Measurements from ENCODE around the gene ARAP2. TPM values are rescaled to one million over a fixed set of nuclear protein-coding genes. Genes with fewer than 3 reads are reported as not detected.
A peak's percentile ranks its signal among the peaks of the same experiment; 100 is the strongest.

Gene ARAP2
- 26.0 TPM for total RNA-seq

DNA sequence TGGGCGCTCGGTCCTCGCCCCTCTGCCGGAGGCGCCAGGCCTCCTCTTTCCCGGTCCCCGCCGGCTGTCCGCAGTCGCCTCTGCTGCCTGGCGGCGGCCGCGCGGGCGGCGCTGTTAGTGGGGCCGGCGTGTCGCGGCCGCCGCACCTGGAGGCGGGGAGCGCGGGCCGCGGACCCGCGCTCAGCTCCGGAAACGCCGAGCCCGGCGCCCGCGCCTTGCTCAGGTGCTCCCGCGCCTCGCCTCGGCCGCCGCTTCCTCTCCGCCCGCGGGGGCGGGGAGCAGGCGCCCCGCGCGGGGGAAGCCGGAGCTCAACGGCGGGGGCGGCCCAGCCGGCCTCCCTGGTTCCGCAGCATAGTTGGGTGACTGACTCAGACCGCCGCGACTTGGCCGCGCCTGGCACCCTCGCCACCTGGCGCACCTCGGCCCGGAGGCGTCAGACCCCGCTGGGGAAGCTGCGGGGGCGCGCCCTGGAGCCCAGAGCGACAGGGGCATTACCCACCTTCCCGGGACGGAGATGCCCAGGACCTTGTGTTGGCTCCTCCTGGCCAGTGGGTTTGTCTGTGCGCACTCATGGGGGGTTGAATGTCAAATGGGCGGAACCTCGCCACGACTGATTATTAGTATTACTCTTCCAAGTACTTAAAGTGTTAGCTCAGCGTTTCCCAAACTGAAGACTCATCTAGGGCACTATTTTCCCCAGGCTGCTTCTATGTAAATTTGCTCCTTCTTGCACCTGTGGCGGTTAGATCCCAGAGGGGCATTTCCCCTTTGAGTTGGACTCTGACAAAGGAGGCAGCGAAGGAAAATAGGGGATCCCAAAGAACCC, at the start of gene ARAP2:
TSS of gene ARAP2 (minus strand) at position 258 of the 826 bp plus-strand sequence. CDS start 15,028 bp downstream, outside the sequence.
- DNase-seq (ENCODE audit: low spot score), result peak; percentile 71
- intact Hi-C loops (cut with DNase I), result no loop called here
- peak; percentile 64 for ATAC-seq

DNA sequence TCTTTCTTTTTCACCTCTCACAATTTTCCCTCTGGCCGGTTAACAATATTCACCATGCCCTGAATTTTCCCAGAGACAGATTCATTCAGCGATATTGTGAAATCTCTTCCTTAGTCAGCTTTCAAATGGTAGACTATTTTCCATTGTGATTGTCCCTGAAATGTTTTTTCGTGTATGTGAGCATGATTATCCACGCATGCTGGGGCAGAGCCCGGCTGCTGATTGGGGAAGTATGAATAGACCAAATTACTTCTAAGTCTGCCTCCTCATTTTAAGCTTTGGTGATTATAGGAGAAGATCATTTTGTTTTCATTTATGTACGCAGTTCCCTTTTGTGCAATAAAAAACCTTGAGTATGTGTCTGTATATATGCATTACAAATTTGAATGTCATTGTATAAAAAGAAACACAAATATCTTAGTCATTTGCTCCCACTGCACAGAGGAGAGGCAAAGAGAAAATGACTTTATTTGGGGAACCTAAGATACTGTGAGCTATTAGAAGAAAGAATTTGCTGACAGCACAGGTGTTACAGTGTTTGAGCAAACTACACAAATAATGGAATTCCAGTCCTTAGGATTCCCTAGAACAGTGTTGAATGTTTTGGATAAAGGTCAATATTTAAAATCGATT, 48.4 kb upstream of the ARAP2 start:
- intact Hi-C loops (cut with DNase I), result no loop called here
- DNase-seq (ENCODE audit: low spot score) (no peak), ATAC-seq (no peak)

GRCh38 chr4:36290641-36291040, 46.3 kb upstream of the ARAP2 start:
- DNase-seq (ENCODE audit: low spot score) (no peak), ATAC-seq (no peak)
- intact Hi-C loops (cut with DNase I), result no loop called here

GRCh38 chr4:36288731-36289426, 44.6 kb upstream of the ARAP2 start:
- intact Hi-C loops (cut with DNase I), result no loop called here
- ATAC-seq (no peak), DNase-seq (ENCODE audit: low spot score) (no peak)

GRCh38 chr4:36286481-36286871, 42.2 kb upstream of the ARAP2 start:
- ATAC-seq (no peak), DNase-seq (ENCODE audit: low spot score) (no peak)
- intact Hi-C loops (cut with DNase I), result no loop called here

DNA sequence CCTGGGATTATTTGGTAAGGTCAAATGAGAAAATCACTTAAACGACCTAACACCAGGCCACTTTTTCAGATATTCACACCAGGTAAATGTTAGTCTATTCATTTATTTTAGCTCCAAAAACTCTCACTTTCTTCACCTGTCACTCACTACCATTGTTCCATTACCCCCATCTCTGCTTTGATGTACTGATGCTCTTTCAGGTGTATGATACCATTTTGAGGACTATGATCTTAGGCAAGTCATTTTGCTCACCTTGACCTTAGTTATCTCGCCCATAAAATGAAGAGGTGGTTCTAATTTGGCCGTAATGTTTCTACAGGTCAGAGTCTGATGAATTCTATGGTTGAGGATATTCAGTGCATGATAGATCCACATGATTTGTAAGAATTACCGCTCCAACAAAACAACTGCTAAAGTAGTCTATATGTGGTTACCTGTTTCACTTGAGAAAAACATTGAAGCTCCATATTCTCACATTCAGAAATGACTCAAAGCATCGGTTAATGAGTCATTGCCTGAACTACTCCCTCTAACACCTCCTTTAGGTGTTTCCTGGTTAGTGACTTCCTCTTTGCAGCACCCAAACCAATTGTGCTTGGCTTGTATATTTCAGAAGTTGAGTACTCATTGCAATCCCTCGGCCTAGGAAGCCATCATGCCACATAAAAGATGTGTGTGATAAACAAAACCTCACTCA, 41.6 kb upstream of the ARAP2 start:
- no peak for DNase-seq (ENCODE audit: low spot score)
- no peak for ATAC-seq
- intact Hi-C loops (cut with DNase I), result no loop called here

DNA sequence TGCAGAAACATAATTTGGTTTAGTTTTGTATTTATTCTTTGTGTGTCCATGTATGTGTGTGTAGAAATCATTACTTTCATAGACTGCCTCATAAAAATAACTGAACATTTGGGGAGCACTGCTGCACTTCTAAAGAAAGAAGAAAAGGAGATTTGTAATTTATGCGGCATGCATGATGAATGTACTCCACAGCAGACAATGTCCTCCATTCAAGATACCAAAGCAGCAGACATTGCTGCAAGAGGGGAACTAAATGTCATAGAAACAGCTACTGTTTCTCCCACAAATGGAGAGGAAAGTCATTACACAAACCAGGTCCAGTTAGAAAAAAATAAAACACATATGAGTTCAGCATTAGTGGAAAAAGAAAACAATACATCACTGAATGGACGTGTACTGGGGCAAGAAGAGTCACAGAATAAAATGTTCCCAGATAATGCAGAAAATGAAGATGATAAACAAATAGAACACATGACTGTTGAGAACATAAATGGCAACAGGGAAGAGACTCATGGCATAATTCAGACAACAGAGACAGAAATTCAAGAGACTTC, 39.7 kb upstream of the ARAP2 start:
- intact Hi-C loops (cut with DNase I), result no loop called here
- DNase-seq (ENCODE audit: low spot score) (no peak), ATAC-seq (peak; percentile 32)

GRCh38 chr4:36282503-36283030, 38.3 kb upstream of the ARAP2 start:
- ATAC-seq, result no peak
- intact Hi-C loops (cut with DNase I), result no loop called here

DNA sequence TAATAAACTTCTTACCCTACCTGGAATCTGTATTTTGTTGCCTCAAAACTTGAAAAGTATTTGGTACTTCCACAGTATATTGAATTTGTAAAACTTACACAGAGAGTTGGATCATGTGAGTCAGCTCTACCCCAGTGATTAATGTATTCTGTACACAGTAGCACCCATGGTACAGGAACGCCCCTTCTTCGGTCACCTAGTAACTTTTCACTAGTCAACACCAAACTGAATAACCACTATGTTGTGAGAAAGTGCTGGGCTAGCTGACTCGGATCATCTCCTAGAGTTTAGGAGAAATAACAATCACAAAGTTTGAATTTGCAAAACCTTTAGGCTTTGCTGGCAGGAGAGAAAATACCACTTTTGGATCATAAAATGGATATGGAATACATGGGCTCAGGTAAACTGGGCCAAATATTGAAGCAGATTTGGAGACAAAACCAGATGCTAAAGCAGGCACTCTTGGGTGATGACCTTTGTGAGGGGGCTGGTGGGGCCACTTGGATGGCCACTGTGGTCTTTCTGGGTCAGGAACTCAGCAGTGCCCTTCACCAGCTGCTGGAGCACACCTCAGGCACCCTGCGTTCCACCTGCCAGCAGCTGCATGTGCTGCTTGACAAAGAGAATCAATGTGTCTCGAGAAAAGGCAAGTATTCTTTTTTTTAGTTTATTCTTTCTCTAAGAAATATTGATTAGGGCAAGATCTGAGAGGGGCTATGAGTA, 37.2 kb upstream of the ARAP2 start, which contains the start of gene DTHD1:
TSS of gene DTHD1 (plus strand) at position 233 of the 723 bp plus-strand sequence. CDS start at position 376, 143 bp downstream.
- intact Hi-C loops (cut with DNase I), result no loop called here
- ATAC-seq (no peak), DNase-seq (ENCODE audit: low spot score) (no peak)

More at GRCh38 chr4:36282503-36283030, 38.3 kb upstream of the ARAP2 start:
- DNase-seq (ENCODE audit: low spot score), result no peak

GRCh38 chr4:36280555-36280954, 36.2 kb upstream of the ARAP2 start:
- ATAC-seq (peak; percentile 57), DNase-seq (ENCODE audit: low spot score) (no peak)
- intact Hi-C loops (cut with DNase I), result no loop called here

- ATAC-seq, result no peak
- intact Hi-C loops (cut with DNase I), result no loop called here
- no peak for DNase-seq (ENCODE audit: low spot score)
Observed at GRCh38 chr4:36278789-36279188, 34.5 kb upstream of the ARAP2 start.

GRCh38 chr4:36277533-36277932, 33.2 kb upstream of the ARAP2 start:
- no peak for DNase-seq (ENCODE audit: low spot score)
- ATAC-seq, result no peak
- intact Hi-C loops (cut with DNase I), result no loop called here

DNA sequence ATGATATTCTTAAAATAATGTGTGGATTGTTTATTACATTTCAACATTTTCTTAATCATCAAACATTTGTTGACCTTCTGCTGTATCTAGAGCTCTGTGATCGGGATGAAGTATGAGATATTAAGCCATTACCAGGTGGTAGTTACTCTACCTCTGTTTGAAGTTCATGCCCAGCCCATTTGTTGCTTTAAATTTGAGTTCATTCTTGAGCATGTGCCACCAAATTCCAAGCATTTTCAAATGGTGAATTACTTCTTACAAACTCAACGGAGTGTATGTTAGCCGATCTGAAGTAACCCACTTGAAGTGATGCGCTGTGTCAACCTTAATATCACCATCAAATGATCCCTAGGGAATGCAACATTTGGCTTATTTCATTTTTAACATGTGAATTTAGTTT, 29.8 kb upstream of the ARAP2 start:
- ATAC-seq (no peak), DNase-seq (ENCODE audit: low spot score) (no peak)
- intact Hi-C loops (cut with DNase I), result no loop called here

- intact Hi-C loops (cut with DNase I), result no loop called here
- no peak for DNase-seq (ENCODE audit: low spot score)
- no peak for ATAC-seq
Observed at GRCh38 chr4:36273276-36273675, 29.0 kb upstream of the ARAP2 start.

GRCh38 chr4:36269533-36270173, 25.3 kb upstream of the ARAP2 start:
- intact Hi-C loops (cut with DNase I), result no loop called here
- ATAC-seq, result peak; percentile 30
- no peak for DNase-seq (ENCODE audit: low spot score)

DNA sequence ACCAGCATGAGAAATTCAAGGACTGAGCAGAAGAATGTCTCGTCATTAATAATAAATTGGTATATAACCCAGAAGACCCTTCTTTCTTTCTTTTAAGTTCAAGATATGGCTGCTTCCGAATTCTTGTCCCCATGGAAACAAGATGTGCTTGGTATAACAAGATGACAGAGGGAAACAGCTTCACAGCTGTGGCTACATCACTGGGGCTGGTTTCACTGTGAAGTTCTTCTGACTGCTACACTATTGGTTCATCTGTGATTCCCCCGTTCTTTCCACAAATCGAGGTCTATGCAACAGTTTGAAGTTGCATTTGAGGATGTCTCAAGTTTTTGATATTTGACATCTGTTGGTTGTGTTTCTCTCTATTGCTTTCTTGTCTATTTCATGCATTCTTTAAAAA, 24.8 kb upstream of the ARAP2 start:
- intact Hi-C loops (cut with DNase I), result no loop called here
- ATAC-seq (peak; percentile 36), DNase-seq (ENCODE audit: low spot score) (no peak)

DNA sequence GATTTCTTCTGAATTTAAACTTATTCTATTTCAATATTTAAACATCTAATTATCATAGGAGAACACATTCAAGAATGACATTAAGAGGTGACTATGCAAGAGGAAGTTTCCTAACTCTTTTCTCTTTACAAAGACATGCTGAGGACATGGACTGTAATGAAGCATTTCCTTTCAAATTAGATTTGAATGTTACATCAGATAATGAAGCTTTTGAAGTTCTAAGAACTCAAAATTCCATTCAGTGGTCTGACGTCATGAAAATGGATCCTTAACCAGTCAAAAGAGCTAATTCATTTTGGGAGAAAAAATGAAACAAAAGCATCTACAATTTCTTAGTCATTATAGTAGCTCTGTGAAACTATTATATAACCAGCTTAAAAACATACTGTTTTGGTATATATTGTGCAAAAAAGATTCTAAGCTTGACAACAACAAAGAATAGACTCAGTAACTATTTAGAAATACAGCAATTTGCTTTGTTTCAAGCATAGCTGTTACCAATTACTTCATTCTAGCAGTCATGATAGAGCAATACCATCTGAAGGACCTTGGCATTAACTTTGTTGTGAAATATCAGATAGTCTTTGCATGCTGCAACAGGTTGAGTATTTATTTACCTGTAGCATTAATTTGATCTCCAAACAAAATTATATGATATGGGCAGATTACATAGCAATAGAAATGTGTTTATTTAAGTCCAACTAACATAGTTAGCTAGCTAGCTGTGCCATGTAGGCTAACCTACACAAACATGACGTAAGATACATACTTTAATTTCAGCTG, 23.4 kb upstream of the ARAP2 start:
- ATAC-seq (no peak), DNase-seq (ENCODE audit: low spot score) (no peak)
- intact Hi-C loops (cut with DNase I), result no loop called here
